GM12874 (cell line): ENCODE results near the gene STAP1.

ENCODE experiments used
- TF ChIP-seq, protein P1 (sequence below): IDR thresholded peaks from 2 replicates; pipeline ENCODE4 v1.5.1; 2011; ENCODE audit warnings: low read depth, mild to moderate bottlenecking, control low read depth, low read length, moderate library complexity; ENCODE audit not compliant: insufficient read depth

STAP1 gene

DNA sequence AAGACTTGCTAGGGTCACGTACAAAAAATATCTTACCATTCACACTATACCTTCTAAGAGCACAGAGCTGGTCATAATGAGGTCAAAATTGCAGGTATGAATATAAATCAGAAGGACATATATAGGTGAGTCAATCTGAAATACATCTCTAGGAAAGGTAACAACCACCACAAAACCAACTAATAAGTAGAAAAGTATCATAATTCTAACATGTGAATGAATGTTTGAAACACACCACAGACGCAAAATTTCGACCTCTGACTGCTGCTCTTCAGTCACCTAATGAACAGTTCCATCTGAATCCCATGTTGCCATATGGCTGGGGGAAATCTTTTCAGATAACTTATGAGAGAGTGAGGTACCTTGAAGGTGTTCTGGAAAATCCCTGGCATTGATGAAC is 22.1 kb downstream of the STAP1 start:
- TF ChIP-seq, protein P1, sequence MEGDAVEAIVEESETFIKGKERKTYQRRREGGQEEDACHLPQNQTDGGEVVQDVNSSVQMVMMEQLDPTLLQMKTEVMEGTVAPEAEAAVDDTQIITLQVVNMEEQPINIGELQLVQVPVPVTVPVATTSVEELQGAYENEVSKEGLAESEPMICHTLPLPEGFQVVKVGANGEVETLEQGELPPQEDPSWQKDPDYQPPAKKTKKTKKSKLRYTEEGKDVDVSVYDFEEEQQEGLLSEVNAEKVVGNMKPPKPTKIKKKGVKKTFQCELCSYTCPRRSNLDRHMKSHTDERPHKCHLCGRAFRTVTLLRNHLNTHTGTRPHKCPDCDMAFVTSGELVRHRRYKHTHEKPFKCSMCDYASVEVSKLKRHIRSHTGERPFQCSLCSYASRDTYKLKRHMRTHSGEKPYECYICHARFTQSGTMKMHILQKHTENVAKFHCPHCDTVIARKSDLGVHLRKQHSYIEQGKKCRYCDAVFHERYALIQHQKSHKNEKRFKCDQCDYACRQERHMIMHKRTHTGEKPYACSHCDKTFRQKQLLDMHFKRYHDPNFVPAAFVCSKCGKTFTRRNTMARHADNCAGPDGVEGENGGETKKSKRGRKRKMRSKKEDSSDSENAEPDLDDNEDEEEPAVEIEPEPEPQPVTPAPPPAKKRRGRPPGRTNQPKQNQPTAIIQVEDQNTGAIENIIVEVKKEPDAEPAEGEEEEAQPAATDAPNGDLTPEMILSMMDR = no peak

DNA sequence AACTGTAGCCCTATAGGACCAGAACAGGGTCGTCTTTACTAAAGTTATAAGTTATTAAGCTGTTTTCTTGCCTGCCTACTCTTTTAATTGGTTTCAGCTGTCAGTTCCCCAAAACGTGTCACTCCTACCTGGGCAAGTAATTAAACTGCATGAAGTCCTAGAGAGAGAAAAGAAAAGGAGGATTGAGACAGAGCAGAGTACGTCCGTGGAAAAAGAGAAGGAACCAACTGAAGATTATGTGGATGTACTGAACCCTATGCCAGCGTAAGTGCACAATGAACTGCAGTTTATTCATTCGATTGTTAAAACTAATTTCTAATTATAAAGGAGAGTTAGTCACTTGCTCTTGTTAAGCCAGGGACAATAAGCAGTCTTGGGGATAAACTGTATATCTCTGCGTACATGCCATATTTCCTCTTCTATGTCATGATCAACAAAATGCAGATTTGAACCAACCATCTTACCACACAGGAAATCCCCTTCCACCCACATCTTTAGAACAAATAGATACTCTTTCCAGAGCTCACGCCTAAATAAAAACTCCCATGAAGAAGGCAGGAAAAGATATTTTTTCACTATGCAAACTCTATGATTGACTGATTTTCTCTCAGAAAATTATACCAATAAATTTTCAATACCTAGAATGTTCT is 22.8 kb downstream of the STAP1 start:
- TF ChIP-seq, protein P1 = no peak

DNA sequence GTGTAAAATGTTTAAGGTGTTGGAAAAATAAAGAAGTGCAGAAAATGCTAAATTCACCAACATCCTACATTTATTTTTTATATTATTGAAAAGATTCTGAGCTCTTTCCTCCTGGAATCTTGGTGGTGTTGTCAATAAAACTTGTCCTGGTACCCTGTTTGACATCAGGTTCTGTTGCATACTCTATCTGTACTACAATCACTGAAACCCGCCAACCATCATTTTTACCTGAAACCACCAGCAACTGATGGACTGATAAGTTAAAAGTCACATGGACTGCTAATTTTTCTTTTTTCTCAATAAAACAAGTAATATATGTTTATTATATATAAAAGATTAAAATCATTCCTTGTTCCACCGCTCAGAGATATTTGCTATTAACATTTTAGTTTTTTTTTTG is 23.4 kb downstream of the STAP1 start:
- TF ChIP-seq, protein P1 = no peak

DNA sequence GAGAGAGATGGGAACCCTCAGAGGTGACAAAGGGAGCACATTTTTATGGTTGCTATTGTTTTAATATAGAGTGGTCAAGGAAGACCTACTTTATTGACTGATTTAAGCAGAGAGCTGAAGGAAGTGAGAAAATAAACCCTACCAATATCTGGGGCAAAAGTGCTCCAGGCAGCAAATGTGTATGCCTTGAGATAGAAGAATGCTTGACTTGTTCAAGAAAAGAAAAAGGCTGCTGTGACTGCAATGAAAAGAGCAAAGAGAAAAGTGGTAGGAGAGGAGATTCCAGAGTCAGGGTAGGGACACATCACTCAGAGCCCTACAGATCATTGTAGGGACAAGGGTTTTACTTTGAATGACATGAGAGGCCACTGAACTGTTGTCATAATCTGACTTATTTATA is 26.0 kb downstream of the STAP1 start:
- TF ChIP-seq, protein P1 = no peak

DNA sequence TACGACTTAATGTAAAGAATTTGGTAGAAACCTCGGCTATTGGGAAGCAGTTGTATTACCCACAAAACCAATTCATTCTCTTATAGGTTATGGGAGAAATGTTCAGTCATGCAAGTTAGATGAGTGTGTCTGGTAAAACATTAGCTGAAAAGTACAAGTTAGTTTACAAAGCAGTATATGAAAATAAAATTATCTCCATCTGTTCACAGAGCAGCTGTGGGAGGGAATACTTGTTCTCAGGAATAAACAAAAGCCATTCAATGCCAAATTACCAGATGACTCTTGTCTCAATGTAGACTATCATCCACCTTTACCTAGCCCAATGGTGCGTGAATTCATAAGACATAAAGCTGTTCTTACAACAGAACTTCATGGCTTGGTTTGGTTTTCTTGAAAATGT is 28.6 kb downstream of the STAP1 start:
- TF ChIP-seq, protein P1 = no peak

DNA sequence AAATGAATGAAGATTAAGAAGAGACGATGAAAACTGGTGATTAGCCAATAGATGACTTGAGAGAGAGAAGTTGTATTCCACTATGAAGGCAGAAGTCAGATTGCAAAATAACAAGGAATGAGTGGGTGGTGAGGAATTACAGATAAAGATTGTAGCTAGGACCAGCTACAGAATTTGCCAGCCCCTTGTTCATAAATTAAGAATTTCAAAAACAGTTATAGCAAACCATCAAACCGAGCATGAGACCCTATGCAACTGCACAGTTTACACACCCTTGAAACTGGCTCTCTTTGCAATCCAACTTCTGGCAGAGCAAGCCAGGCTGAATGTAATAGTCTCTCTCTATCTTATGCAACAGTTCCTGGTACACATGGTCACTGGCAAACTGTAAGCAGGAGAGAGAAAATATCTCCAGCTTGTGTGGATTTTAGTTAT is 35.2 kb downstream of the STAP1 start:
- TF ChIP-seq, protein P1 = no peak

DNA sequence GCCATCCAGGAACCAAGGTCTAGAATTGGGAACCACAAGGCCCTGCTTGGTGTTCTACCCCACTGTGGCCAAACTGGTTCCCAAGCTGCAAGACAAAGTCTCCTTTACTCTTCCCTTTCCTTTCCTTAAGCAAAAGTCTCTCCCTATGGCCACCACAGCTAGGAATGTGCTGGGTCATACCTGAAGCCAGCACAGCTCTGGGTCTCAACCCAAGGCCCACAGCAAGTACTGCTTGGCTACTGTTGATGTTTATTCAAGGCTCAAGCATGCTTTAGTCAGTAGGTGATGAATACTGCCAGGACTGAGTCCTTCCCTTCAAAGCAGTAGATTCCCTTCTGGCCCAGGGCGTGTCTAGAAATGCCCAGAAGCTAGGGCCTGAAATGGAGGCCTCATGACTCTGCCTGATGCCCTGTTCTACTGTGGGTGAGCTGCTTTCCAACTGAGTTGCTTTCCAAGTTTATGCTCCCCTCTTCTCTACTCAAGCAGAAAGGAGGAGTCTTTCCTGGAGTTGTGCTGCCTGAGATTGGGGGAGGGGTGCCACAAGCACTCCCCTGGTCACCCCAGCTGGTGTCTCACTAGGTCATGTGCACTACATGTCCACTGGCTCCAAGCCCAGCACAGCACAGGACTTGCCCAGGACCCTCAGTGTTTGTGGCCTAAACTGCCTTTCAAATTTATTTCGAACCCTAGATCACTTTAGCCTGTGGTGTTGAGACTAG is 44.9 kb downstream of the STAP1 start:
- TF ChIP-seq, protein P1 = no peak
